Measurements from ENCODE around the gene SPR. TPM values are rescaled to one million over a fixed set of nuclear protein-coding genes. Genes with fewer than 3 reads are reported as not detected.
A peak's percentile ranks its signal among the peaks of the same experiment; 100 is the strongest.

SPR gene
- total and polyA plus RNA-seq, 2 of the 13 experiments (the other 11 are each of a cell fraction or from before 2014, with no cell fraction given) = 34.0 to 96.0 TPM

DNA sequence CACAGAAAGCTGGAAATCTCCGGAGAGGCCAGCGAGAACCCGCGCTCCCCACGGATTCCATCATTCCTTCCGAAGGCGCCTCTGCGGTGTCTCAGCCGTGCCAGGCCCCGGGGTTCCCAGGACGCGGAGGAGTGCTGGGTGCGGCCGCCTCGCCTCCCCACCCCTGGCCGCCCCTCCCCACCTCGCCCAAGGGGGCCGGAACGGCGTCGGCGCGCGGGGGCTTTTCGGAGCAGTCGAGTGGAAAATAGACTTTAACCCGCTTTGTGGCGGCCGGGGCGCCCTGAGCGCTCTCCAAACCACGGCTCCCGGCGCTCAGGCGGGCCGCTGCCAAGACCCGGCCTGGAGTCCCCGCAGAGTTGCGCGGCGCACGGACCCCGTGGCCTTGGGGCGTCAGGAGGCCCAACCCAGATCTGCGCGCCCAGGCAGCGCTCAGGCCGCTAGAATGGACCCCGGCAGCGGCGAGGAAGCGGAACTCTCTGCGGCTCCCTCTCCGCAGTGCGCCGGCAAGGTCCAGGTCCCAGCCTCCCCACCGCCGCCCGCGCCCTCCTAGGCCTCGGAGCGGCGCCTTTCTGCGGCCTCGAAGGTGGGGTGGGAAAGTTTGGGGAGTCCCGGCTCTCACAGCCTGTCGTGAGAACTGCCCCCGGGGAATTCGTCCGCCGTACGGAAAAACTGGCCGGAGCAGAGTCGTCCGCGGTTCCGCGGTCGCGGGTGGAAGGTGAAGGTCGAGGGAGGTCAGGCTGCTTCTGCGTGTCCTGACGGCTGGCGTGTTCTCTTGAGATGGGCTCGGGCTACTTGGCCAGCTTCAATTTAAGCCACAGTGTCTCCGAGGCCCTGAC, 28.9 kb downstream of the SPR start (continued):
- TF ChIP-seq, protein P1, sequence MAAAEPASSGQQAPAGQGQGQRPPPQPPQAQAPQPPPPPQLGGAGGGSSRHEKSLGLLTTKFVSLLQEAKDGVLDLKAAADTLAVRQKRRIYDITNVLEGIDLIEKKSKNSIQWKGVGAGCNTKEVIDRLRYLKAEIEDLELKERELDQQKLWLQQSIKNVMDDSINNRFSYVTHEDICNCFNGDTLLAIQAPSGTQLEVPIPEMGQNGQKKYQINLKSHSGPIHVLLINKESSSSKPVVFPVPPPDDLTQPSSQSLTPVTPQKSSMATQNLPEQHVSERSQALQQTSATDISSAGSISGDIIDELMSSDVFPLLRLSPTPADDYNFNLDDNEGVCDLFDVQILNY (CRISPR knock-in tag; conservative IDR thresholded peaks at IDR 0.05) = peak; percentile 65; the same call in 1 of the 2 replicates
- TF ChIP-seq KLF15 (CRISPR knock-in tag; IDR thresholded peaks at IDR 0.05; ENCODE audit: borderline replicate concordance) = no peak; the same call in 1 of the 2 replicates
- TF ChIP-seq, protein P2, sequence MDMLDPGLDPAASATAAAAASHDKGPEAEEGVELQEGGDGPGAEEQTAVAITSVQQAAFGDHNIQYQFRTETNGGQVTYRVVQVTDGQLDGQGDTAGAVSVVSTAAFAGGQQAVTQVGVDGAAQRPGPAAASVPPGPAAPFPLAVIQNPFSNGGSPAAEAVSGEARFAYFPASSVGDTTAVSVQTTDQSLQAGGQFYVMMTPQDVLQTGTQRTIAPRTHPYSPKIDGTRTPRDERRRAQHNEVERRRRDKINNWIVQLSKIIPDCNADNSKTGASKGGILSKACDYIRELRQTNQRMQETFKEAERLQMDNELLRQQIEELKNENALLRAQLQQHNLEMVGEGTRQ (IDR thresholded peaks at IDR 0.05; ENCODE audit: low read depth, low read length) = no peak
- TF ChIP-seq, protein P2 (CRISPR knock-in tag; IDR thresholded peaks at IDR 0.05; ENCODE audit: borderline replicate concordance) = no peak
- no peak for TF ChIP-seq HCFC1 (IDR thresholded peaks at IDR 0.05; ENCODE audit: low read depth, low read length)
- 0 out of 2 replicates have a peak, but pooled peaks have one; percentile 13 for TF ChIP-seq ZNF44 (CRISPR knock-in tag; IDR thresholded peaks at IDR 0.05)
- peak; percentile 26; the same call in 1 of the 2 replicates for TF ChIP-seq ZNF441 (CRISPR knock-in tag; IDR thresholded peaks at IDR 0.05; ENCODE audit: borderline replicate concordance)
- TF ChIP-seq PLRG1 (conservative IDR thresholded peaks at IDR 0.05) = no peak
- TF ChIP-seq ZNF567 (CRISPR knock-in tag; IDR thresholded peaks at IDR 0.05; ENCODE audit: borderline replicate concordance) = peak; percentile 39; the same call in 1 of the 2 replicates
- TF ChIP-seq, protein P3, sequence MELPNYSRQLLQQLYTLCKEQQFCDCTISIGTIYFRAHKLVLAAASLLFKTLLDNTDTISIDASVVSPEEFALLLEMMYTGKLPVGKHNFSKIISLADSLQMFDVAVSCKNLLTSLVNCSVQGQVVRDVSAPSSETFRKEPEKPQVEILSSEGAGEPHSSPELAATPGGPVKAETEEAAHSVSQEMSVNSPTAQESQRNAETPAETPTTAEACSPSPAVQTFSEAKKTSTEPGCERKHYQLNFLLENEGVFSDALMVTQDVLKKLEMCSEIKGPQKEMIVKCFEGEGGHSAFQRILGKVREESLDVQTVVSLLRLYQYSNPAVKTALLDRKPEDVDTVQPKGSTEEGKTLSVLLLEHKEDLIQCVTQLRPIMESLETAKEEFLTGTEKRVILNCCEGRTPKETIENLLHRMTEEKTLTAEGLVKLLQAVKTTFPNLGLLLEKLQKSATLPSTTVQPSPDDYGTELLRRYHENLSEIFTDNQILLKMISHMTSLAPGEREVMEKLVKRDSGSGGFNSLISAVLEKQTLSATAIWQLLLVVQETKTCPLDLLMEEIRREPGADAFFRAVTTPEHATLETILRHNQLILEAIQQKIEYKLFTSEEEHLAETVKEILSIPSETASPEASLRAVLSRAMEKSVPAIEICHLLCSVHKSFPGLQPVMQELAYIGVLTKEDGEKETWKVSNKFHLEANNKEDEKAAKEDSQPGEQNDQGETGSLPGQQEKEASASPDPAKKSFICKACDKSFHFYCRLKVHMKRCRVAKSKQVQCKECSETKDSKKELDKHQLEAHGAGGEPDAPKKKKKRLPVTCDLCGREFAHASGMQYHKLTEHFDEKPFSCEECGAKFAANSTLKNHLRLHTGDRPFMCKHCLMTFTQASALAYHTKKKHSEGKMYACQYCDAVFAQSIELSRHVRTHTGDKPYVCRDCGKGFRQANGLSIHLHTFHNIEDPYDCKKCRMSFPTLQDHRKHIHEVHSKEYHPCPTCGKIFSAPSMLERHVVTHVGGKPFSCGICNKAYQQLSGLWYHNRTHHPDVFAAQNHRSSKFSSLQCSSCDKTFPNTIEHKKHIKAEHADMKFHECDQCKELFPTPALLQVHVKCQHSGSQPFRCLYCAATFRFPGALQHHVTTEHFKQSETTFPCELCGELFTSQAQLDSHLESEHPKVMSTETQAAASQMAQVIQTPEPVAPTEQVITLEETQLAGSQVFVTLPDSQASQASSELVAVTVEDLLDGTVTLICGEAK (IDR thresholded peaks at IDR 0.05) = no peak
- TF ChIP-seq, protein P3 (CRISPR knock-in tag; IDR thresholded peaks at IDR 0.05) = peak; percentile 78
- TF ChIP-seq EHMT2 (IDR thresholded peaks at IDR 0.05; ENCODE audit: borderline replicate concordance, low read depth, low read length) = no peak
- no peak; the same call in 1 of the 2 replicates for TF ChIP-seq ZNF274 (CRISPR knock-in tag; IDR thresholded peaks at IDR 0.05)
- no peak for TF ChIP-seq FOXP1 (IDR thresholded peaks at IDR 0.05)
- TF ChIP-seq FOXP1 (CRISPR knock-in tag; IDR thresholded peaks at IDR 0.05) = no peak
- TF ChIP-seq ZNF317 (CRISPR knock-in tag; IDR thresholded peaks at IDR 0.05) = peak; percentile 42; the same call in 1 of the 2 replicates
- TF ChIP-seq MIER2 (CRISPR knock-in tag; IDR thresholded peaks at IDR 0.05) = no peak
- TF ChIP-seq ZNF776 (CRISPR knock-in tag; IDR thresholded peaks at IDR 0.05) = peak; percentile 92
- TF ChIP-seq CAMTA2 (CRISPR knock-in tag; IDR thresholded peaks at IDR 0.05; ENCODE audit: borderline replicate concordance) = peak; percentile 78; the same call in 1 of the 2 replicates
